ENCODE data around the gene CGAS. TPM values are rescaled to one million over a fixed set of nuclear protein-coding genes. Genes with fewer than 3 reads are reported as not detected.
"Not testable (repeated sequence)": the region's sequence is repeated elsewhere in the genome, so short reads cannot be mapped to it uniquely, and the experiment has no call there.

Gene CGAS
- total RNA-seq, 4 donors from 2014 or later, result 3.4 to 5.5 (median 4.4) TPM

DNA sequence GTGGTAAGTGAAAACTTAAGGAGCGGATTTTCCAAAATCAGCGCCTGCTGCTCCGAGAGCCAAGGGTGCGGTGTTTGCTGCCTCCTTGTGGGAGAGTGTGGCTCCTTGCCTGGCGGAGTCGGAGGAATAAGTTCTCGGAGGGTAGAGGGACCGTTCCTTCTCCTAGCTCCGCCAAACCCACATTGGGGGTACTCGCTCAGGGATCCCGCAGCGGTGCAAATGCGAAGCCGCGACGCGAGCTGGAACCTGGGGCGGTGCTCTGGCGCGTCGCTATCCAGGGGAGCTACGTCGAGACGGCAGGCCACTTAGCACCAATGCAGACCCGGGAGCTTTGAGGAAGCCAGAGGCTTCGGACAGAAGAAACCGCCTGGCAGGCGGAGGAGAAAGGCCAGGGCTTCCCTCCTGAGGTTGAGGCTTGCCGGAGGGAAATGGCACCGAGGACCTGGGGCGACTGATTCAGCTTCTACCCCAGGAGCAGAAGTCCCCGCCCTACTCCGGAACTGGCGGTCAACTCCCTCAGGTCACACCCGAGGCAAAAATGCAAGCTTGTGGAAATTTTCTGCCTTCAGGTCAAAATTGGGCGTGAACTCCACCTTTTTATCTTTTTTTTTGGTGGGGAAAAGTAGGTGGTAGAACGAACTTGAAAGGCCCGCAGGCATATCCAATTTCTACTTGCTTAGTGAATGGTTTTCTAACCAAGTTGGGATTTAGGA, 63.1 kb downstream of the CGAS start:
- Histone ChIP-seq H3K27ac (peak overlapping the region in 2 of 4 donors; percentile 64 to 72), H3K9me3 (no peaks in the 10 kb centered on the region), H3K4me1 (peaks cover 0 to 12% (median 0%) of the 10 kb centered on the region in 3 donors), H3K4me3 (peak overlapping the region; percentile 46 to 54), H3K36me3 (no peaks in the 10 kb centered on the region), H3K27me3 (no peaks in the 10 kb centered on the region)
- peak; percentile 81 for ATAC-seq
- 17 to 19% methylated on average over 8 to 13 of the region's 38 CpGs for WGBS, 2 donors (ENCODE audit: low coverage in 1 of 2)
- TF ChIP-seq POLR2AphosphoS5 (IDR thresholded peaks at IDR 0.05), result no peak
- TF ChIP-seq, protein P1, sequence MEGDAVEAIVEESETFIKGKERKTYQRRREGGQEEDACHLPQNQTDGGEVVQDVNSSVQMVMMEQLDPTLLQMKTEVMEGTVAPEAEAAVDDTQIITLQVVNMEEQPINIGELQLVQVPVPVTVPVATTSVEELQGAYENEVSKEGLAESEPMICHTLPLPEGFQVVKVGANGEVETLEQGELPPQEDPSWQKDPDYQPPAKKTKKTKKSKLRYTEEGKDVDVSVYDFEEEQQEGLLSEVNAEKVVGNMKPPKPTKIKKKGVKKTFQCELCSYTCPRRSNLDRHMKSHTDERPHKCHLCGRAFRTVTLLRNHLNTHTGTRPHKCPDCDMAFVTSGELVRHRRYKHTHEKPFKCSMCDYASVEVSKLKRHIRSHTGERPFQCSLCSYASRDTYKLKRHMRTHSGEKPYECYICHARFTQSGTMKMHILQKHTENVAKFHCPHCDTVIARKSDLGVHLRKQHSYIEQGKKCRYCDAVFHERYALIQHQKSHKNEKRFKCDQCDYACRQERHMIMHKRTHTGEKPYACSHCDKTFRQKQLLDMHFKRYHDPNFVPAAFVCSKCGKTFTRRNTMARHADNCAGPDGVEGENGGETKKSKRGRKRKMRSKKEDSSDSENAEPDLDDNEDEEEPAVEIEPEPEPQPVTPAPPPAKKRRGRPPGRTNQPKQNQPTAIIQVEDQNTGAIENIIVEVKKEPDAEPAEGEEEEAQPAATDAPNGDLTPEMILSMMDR (IDR thresholded peaks at IDR 0.05), result peak in 3 of 4 experiments; percentile 25 to 70 (median 43)

DNA sequence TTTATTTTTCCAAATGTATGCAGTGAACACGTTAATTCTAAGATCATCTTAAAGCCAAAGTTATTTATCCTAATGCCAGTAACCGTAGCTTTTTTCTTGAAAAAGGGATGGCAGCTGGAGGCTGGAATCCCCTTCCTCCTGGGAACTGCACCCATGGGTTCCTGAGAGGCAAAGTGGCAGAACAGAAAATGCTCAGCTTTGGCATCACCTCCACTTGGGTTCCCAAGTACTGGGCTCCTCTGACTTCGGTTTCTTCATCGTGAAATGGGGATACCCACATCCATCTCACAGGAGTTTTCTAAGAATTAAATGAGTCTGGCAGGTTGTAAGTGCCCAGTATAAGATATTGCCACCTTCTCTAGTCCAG, 63.7 kb downstream of the CGAS start:
- H3K27me3 ChIP-seq, result no peaks in the 10 kb centered on the region
- no peak for ATAC-seq
- H3K4me3 ChIP-seq, result peak overlapping the region; percentile 46 to 54
- H3K9me3 ChIP-seq, result no peaks in the 10 kb centered on the region
- peaks cover 0 to 12% (median 0%) of the 10 kb centered on the region in 3 donors for H3K4me1 ChIP-seq
- H3K27ac ChIP-seq, result peak overlapping the region in 2 of 4 donors; percentile 64 to 72
- TF ChIP-seq, protein P1 (IDR thresholded peaks at IDR 0.05), result no peak
- H3K36me3 ChIP-seq, result no peaks in the 10 kb centered on the region
- WGBS, 2 donors (ENCODE audit: low coverage in 1 of 2), result 27 to 28% methylated on average over 3 to 4 of the region's 4 CpGs

DNA sequence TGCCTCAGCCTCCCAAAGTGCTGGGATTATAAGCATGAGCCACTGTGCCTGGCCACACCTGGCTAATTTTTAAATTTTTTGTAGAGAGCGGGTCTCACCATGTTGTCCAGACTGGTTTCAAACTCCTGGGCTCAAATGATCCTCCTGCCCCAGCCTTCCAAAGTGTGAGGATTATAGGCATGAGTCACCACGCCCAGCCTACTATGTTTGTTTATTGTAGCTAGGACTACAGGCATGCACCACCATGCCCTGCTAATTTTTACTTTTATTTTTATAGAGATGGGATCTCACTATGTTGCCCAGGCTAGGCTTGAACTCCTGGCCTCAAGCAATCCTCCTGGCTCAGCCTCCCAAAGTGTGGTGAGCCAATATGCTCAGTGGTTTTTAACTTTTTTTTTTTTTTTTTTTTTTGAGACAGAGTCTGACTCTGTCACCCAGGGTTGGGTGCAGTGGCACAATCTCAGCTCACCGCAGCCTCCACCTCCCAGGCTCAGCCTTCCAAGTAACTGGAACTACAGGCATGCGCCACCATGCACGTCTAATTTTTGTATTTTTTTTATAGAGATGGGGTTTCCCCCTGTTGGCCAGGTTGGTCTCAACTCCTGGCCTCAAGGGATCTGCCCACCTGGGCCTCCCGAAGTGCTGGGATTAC, 69.5 kb downstream of the CGAS start:
- TF ChIP-seq POLR2A (IDR thresholded peaks at IDR 0.05), result no peak
- TF ChIP-seq, protein P1 (IDR thresholded peaks at IDR 0.05), result no peak
- no peak for TF ChIP-seq POLR2AphosphoS5 (IDR thresholded peaks at IDR 0.05)
- TF ChIP-seq EP300 (IDR thresholded peaks at IDR 0.05), result no peak
- Histone ChIP-seq H3K9me3 (no peaks in the 10 kb centered on the region), H3K36me3 (no peaks in the 10 kb centered on the region), H3K4me1 (no peaks in the 10 kb centered on the region), H3K27me3 (no peaks in the 10 kb centered on the region), H3K4me3 (no peak overlapping the region), H3K27ac (no peak overlapping the region)
- no peak for ATAC-seq
- WGBS, 2 donors (ENCODE audit: low coverage in 1 of 2), result 87 to 93% methylated on average over 2 of the region's 6 CpGs

DNA sequence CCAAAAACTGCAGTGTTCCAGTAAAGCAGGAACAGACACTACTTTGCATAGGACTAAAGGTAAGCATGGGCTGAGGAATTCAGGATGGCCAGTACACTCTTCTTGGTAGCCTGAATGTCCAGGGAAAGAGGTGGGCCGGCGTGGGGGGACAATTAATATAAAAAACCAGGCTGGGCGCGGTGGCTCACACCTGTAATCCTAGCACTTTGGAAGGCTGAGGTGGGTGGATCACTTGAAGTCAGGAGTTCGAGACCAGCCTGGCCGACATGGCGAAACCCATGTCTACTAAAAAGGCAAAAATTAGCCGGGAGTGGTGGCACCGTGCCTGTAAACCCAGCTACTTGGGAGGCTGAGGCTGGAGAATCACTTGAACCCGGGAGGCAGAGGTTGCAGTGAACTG, 70.6 kb downstream of the CGAS start:
- not testable (repeated sequence) for H3K9me3 ChIP-seq, H3K4me3 ChIP-seq, H3K27me3 ChIP-seq, H3K4me1 ChIP-seq, H3K36me3 ChIP-seq, ATAC-seq, H3K27ac ChIP-seq
- 90 to 92% methylated on average over 5 to 10 of the region's 10 CpGs for WGBS, 2 donors (ENCODE audit: low coverage in 1 of 2)

DNA sequence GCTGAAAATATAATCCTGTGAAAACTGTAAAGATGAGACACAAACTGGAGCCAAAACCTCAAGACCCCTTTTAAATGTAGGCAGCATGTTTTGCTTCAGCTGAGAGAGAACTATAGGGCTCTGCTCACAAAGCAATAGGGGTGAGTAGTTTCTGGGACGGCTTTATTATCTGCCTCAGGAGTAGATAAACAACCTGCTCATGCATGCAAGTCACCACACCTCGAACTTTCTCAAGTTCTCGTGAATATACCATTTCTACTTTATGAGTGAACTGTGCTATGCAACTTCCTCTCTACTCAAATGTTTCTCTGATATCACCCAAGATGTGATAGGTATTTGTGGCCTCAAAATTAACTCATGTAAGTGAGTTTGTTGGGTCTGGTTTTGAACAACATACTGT, 74.9 kb downstream of the CGAS start:
- H3K36me3 ChIP-seq, result no peaks in the 10 kb centered on the region
- peaks cover 0 to 10% (median 0%) of the 10 kb centered on the region in 3 donors for H3K9me3 ChIP-seq
- TF ChIP-seq POLR2AphosphoS5 (IDR thresholded peaks at IDR 0.05) (no peak), POLR2A (IDR thresholded peaks at IDR 0.05) (no peak), EP300 (IDR thresholded peaks at IDR 0.05) (no peak)
- TF ChIP-seq, protein P1 (IDR thresholded peaks at IDR 0.05), result no peak
- H3K27ac ChIP-seq, result no peak overlapping the region
- no peaks in the 10 kb centered on the region for H3K4me1 ChIP-seq
- WGBS, 2 donors (ENCODE audit: low coverage in 1 of 2), result 58 to 67% methylated on average over 1 to 3 of the region's 3 CpGs
- no peak overlapping the region for H3K4me3 ChIP-seq
- no peaks in the 10 kb centered on the region for H3K27me3 ChIP-seq
- ATAC-seq, result no peak

Measured in gastroesophageal sphincter (tissue), 4 donors.